ENCODE measurements around the gene SLC4A5. TPM values are rescaled to one million over a fixed set of nuclear protein-coding genes. Genes with fewer than 3 reads are reported as not detected.
"Not testable (repeated sequence)": the region's sequence is repeated elsewhere in the genome, so short reads cannot be mapped to it uniquely, and the experiment has no call there.

Gene SLC4A5
- polyA plus RNA-seq, 2 donors = 0.28 to 0.33 TPM

GRCh38 chr2:74235041-74235440 lies 108.2 kb downstream of the SLC4A5 start:
- no peak overlapping the region for H3K27ac ChIP-seq (ENCODE audit: low read depth in 2 of 2, low read length in 1 of 2)
- no peaks in the 10 kb centered on the region for H3K4me1 ChIP-seq (ENCODE audit: control insufficient read depth in 2 of 2, insufficient read depth in 2 of 2, low read length in 1 of 2)
- no peaks in the 10 kb centered on the region for H3K27me3 ChIP-seq (ENCODE audit: control insufficient read depth in 1 of 2, insufficient read depth in 2 of 2, low read length in 2 of 2)
- WGBS, 2 donors = 92 to 95% methylated on average over 5 of the region's 5 CpGs
- no peaks in the 10 kb centered on the region for H3K9me3 ChIP-seq (ENCODE audit: control insufficient read depth in 2 of 2, insufficient read depth in 1 of 2, low read depth in 1 of 2, low read length in 1 of 2)
- H3K4me3 ChIP-seq (ENCODE audit: low read depth in 1 of 2, low read length in 2 of 2) = no peak overlapping the region
- H3K36me3 ChIP-seq (ENCODE audit: control insufficient read depth in 2 of 2, insufficient read depth in 2 of 2, low read length in 1 of 2) = no peaks in the 10 kb centered on the region

- no peaks in the 10 kb centered on the region for H3K9me3 ChIP-seq (ENCODE audit: control insufficient read depth in 2 of 2, insufficient read depth in 1 of 2, low read depth in 1 of 2, low read length in 1 of 2)
- no peaks in the 10 kb centered on the region for H3K27me3 ChIP-seq (ENCODE audit: control insufficient read depth in 1 of 2, insufficient read depth in 2 of 2, low read length in 2 of 2)
- no peaks in the 10 kb centered on the region for H3K36me3 ChIP-seq (ENCODE audit: control insufficient read depth in 2 of 2, insufficient read depth in 2 of 2, low read length in 1 of 2)
- no peak overlapping the region for H3K4me3 ChIP-seq (ENCODE audit: low read depth in 1 of 2, low read length in 2 of 2)
- no peak overlapping the region for H3K27ac ChIP-seq (ENCODE audit: low read depth in 2 of 2, low read length in 1 of 2)
- no peaks in the 10 kb centered on the region for H3K4me1 ChIP-seq (ENCODE audit: control insufficient read depth in 2 of 2, insufficient read depth in 2 of 2, low read length in 1 of 2)
Observed at GRCh38 chr2:74233648-74234047, 109.6 kb downstream of the SLC4A5 start.

- WGBS, 2 donors = 89 to 94% methylated on average over 6 of the region's 6 CpGs
- H3K4me1 ChIP-seq (ENCODE audit: control insufficient read depth in 2 of 2, insufficient read depth in 2 of 2, low read length in 1 of 2) = no peaks in the 10 kb centered on the region
- H3K9me3 ChIP-seq (ENCODE audit: control insufficient read depth in 2 of 2, insufficient read depth in 1 of 2, low read depth in 1 of 2, low read length in 1 of 2) = no peaks in the 10 kb centered on the region
- no peaks in the 10 kb centered on the region for H3K36me3 ChIP-seq (ENCODE audit: control insufficient read depth in 2 of 2, insufficient read depth in 2 of 2, low read length in 1 of 2)
- H3K27ac ChIP-seq (ENCODE audit: low read depth in 2 of 2, low read length in 1 of 2) = no peak overlapping the region
- H3K27me3 ChIP-seq (ENCODE audit: control insufficient read depth in 1 of 2, insufficient read depth in 2 of 2, low read length in 2 of 2) = no peaks in the 10 kb centered on the region
- H3K4me3 ChIP-seq (ENCODE audit: low read depth in 1 of 2, low read length in 2 of 2) = no peak overlapping the region
Observed at GRCh38 chr2:74232426-74232825, 110.8 kb downstream of the SLC4A5 start.

GRCh38 chr2:74229865-74230264 lies 113.4 kb downstream of the SLC4A5 start:
- not testable (repeated sequence) for H3K27ac ChIP-seq (ENCODE audit: low read depth in 2 of 2, low read length in 1 of 2); H3K36me3 ChIP-seq (ENCODE audit: control insufficient read depth in 2 of 2, insufficient read depth in 2 of 2, low read length in 1 of 2); H3K27me3 ChIP-seq (ENCODE audit: control insufficient read depth in 1 of 2, insufficient read depth in 2 of 2, low read length in 2 of 2); H3K4me1 ChIP-seq (ENCODE audit: control insufficient read depth in 2 of 2, insufficient read depth in 2 of 2, low read length in 1 of 2); H3K4me3 ChIP-seq (ENCODE audit: low read depth in 1 of 2, low read length in 2 of 2); H3K9me3 ChIP-seq (ENCODE audit: control insufficient read depth in 2 of 2, insufficient read depth in 1 of 2, low read depth in 1 of 2, low read length in 1 of 2)
- WGBS, 2 donors = 91% methylated on average over 5 of the region's 5 CpGs

- H3K4me3 ChIP-seq (ENCODE audit: low read depth in 1 of 2, low read length in 2 of 2) = no peak overlapping the region
- 84 to 94% methylated on average over 4 of the region's 4 CpGs for WGBS, 2 donors
Observed at GRCh38 chr2:74228772-74229171, 114.4 kb downstream of the SLC4A5 start.

GRCh38 chr2:74227646-74228045 lies 115.6 kb downstream of the SLC4A5 start:
- H3K9me3 ChIP-seq (ENCODE audit: control insufficient read depth in 2 of 2, insufficient read depth in 1 of 2, low read depth in 1 of 2, low read length in 1 of 2) = no peaks in the 10 kb centered on the region
- no peaks in the 10 kb centered on the region for H3K36me3 ChIP-seq (ENCODE audit: control insufficient read depth in 2 of 2, insufficient read depth in 2 of 2, low read length in 1 of 2)
- H3K4me1 ChIP-seq (ENCODE audit: control insufficient read depth in 2 of 2, insufficient read depth in 2 of 2, low read length in 1 of 2) = peaks cover 0 to 4% of the 10 kb centered on the region in 2 donors
- H3K27ac ChIP-seq (ENCODE audit: low read depth in 2 of 2, low read length in 1 of 2) = no peak overlapping the region
- WGBS, 2 donors = 84 to 86% methylated on average over 5 of the region's 5 CpGs
- no peaks in the 10 kb centered on the region for H3K27me3 ChIP-seq (ENCODE audit: control insufficient read depth in 1 of 2, insufficient read depth in 2 of 2, low read length in 2 of 2)
- no peak overlapping the region for H3K4me3 ChIP-seq (ENCODE audit: low read depth in 1 of 2, low read length in 2 of 2)

More at GRCh38 chr2:74228772-74229171, 114.4 kb downstream of the SLC4A5 start:
- no peaks in the 10 kb centered on the region for H3K9me3 ChIP-seq (ENCODE audit: control insufficient read depth in 2 of 2, insufficient read depth in 1 of 2, low read depth in 1 of 2, low read length in 1 of 2)
- H3K27me3 ChIP-seq (ENCODE audit: control insufficient read depth in 1 of 2, insufficient read depth in 2 of 2, low read length in 2 of 2) = no peaks in the 10 kb centered on the region
- H3K36me3 ChIP-seq (ENCODE audit: control insufficient read depth in 2 of 2, insufficient read depth in 2 of 2, low read length in 1 of 2) = no peaks in the 10 kb centered on the region
- H3K27ac ChIP-seq (ENCODE audit: low read depth in 2 of 2, low read length in 1 of 2) = no peak overlapping the region
- H3K4me1 ChIP-seq (ENCODE audit: control insufficient read depth in 2 of 2, insufficient read depth in 2 of 2, low read length in 1 of 2) = peaks cover 0 to 4% of the 10 kb centered on the region in 2 donors

- peaks cover 0 to 4% of the 10 kb centered on the region in 2 donors for H3K4me1 ChIP-seq (ENCODE audit: control insufficient read depth in 2 of 2, insufficient read depth in 2 of 2, low read length in 1 of 2)
- H3K27me3 ChIP-seq (ENCODE audit: control insufficient read depth in 1 of 2, insufficient read depth in 2 of 2, low read length in 2 of 2) = no peaks in the 10 kb centered on the region
- H3K36me3 ChIP-seq (ENCODE audit: control insufficient read depth in 2 of 2, insufficient read depth in 2 of 2, low read length in 1 of 2) = no peaks in the 10 kb centered on the region
- H3K9me3 ChIP-seq (ENCODE audit: control insufficient read depth in 2 of 2, insufficient read depth in 1 of 2, low read depth in 1 of 2, low read length in 1 of 2) = no peaks in the 10 kb centered on the region
- no peak overlapping the region for H3K27ac ChIP-seq (ENCODE audit: low read depth in 2 of 2, low read length in 1 of 2)
- no peak overlapping the region for H3K4me3 ChIP-seq (ENCODE audit: low read depth in 1 of 2, low read length in 2 of 2)
- WGBS, 2 donors = 68 to 70% methylated on average over 21 of the region's 21 CpGs
Observed at GRCh38 chr2:74226648-74227213, 116.5 kb downstream of the SLC4A5 start.

GRCh38 chr2:74225698-74226459 lies 117.3 kb downstream of the SLC4A5 start:
- Histone ChIP-seq H3K9me3 (ENCODE audit: control insufficient read depth in 2 of 2, insufficient read depth in 1 of 2, low read depth in 1 of 2, low read length in 1 of 2) (no peaks in the 10 kb centered on the region), H3K27ac (ENCODE audit: low read depth in 2 of 2, low read length in 1 of 2) (no peak overlapping the region), H3K36me3 (ENCODE audit: control insufficient read depth in 2 of 2, insufficient read depth in 2 of 2, low read length in 1 of 2) (no peaks in the 10 kb centered on the region), H3K27me3 (ENCODE audit: control insufficient read depth in 1 of 2, insufficient read depth in 2 of 2, low read length in 2 of 2) (no peaks in the 10 kb centered on the region), H3K4me1 (ENCODE audit: control insufficient read depth in 2 of 2, insufficient read depth in 2 of 2, low read length in 1 of 2) (peaks cover 0 to 4% of the 10 kb centered on the region in 2 donors), H3K4me3 (ENCODE audit: low read depth in 1 of 2, low read length in 2 of 2) (no peak overlapping the region)
- 68 to 81% methylated on average over 4 of the region's 4 CpGs for WGBS, 2 donors

- Histone ChIP-seq H3K4me3 (ENCODE audit: low read depth in 1 of 2, low read length in 2 of 2) (no peak overlapping the region), H3K4me1 (ENCODE audit: control insufficient read depth in 2 of 2, insufficient read depth in 2 of 2, low read length in 1 of 2) (peaks cover 0 to 4% of the 10 kb centered on the region in 2 donors), H3K27me3 (ENCODE audit: control insufficient read depth in 1 of 2, insufficient read depth in 2 of 2, low read length in 2 of 2) (no peaks in the 10 kb centered on the region), H3K36me3 (ENCODE audit: control insufficient read depth in 2 of 2, insufficient read depth in 2 of 2, low read length in 1 of 2) (no peaks in the 10 kb centered on the region), H3K27ac (ENCODE audit: low read depth in 2 of 2, low read length in 1 of 2) (no peak overlapping the region), H3K9me3 (ENCODE audit: control insufficient read depth in 2 of 2, insufficient read depth in 1 of 2, low read depth in 1 of 2, low read length in 1 of 2) (no peaks in the 10 kb centered on the region)
- 95 to 97% methylated on average over 8 of the region's 8 CpGs for WGBS, 2 donors
Observed at GRCh38 chr2:74223941-74224770, 119.1 kb downstream of the SLC4A5 start.

Measured in esophagus (tissue), 2 donors.